ENCODE results near the gene ARHGEF26.

Gene ARHGEF26

GRCh38 chr3:154273381-154273780, 152.2 kb downstream of the ARHGEF26 start:
- DNase-seq, result no peak

GRCh38 chr3:154274348-154274747, 153.2 kb downstream of the ARHGEF26 start:
- no peak for DNase-seq

GRCh38 chr3:154275292-154275691, 154.1 kb downstream of the ARHGEF26 start:
- DNase-seq, result no peak

- peak; percentile 81 for DNase-seq
Measured at GRCh38 chr3:154275965-154276364, 154.8 kb downstream of the ARHGEF26 start.

GRCh38 chr3:154280161-154280560, 159.0 kb downstream of the ARHGEF26 start:
- no peak for DNase-seq

GRCh38 chr3:154285221-154285620, 164.0 kb downstream of the ARHGEF26 start:
- no peak for DNase-seq

- DNase-seq, result no peak
Measured at GRCh38 chr3:154290187-154290586, 169.0 kb downstream of the ARHGEF26 start.

- DNase-seq, result no peak
Measured at GRCh38 chr3:154294016-154294415, 172.8 kb downstream of the ARHGEF26 start.

GRCh38 chr3:154301561-154301960, 180.4 kb downstream of the ARHGEF26 start:
- no peak for DNase-seq

GRCh38 chr3:154304116-154304786, 183.1 kb downstream of the ARHGEF26 start:
- no peak for DNase-seq

- no peak for DNase-seq
Measured at GRCh38 chr3:154304936-154305335, 183.7 kb downstream of the ARHGEF26 start.

GRCh38 chr3:154307363-154307762, 186.2 kb downstream of the ARHGEF26 start:
- DNase-seq, result no peak

All from retina (tissue), 1 donor.